GM21381 (cell line): ENCODE data around the gene LTBP3.
"Not testable (repeated sequence)": the region's sequence is repeated elsewhere in the genome, so short reads cannot be mapped to it uniquely, and the experiment has no call there.

Experiments
- ATAC-seq: cut with Tn5 transposase; IDR thresholded peaks from one replicate; pipeline ENCODE4 v1.9.1; 2021; ENCODE audit warnings: mild to moderate bottlenecking, moderate library complexity; ENCODE audit not compliant: unreplicated experiment

LTBP3 gene

GRCh38 chr11:65538232-65538914 lies 19.8 kb downstream of the LTBP3 start:
- ATAC-seq = no peak

GRCh38 chr11:65537620-65538231 lies 20.4 kb downstream of the LTBP3 start:
- no peak for ATAC-seq

GRCh38 chr11:65537296-65537597 lies 20.9 kb downstream of the LTBP3 start:
- no peak for ATAC-seq

- ATAC-seq = no peak
These were observed 21.5 kb downstream of the LTBP3 start for GRCh38 chr11:65536412-65537295.

GRCh38 chr11:65535102-65535501 lies 23.1 kb downstream of the LTBP3 start:
- no peak for ATAC-seq

GRCh38 chr11:65532388-65533064 lies 25.6 kb downstream of the LTBP3 start:
- no peak for ATAC-seq

- ATAC-seq = no peak
These were observed 28.0 kb downstream of the LTBP3 start for GRCh38 chr11:65530157-65530496.

GRCh38 chr11:65529475-65530156 lies 28.5 kb downstream of the LTBP3 start:
- no peak for ATAC-seq

GRCh38 chr11:65528819-65529350 lies 29.3 kb downstream of the LTBP3 start:
- ATAC-seq = no peak

GRCh38 chr11:65526744-65527143 lies 31.4 kb downstream of the LTBP3 start:
- ATAC-seq = no peak

- no peak for ATAC-seq
These were observed 32.3 kb downstream of the LTBP3 start for GRCh38 chr11:65525546-65526480.

GRCh38 chr11:65524741-65525545 lies 33.2 kb downstream of the LTBP3 start, which contains the start of gene SCYL1:
Gene SCYL1 (plus strand): TSS chr11:65525083. CDS start chr11:65525154, 71 bp downstream.
- peak; percentile 49 for ATAC-seq

GRCh38 chr11:65524014-65524740 lies 34.0 kb downstream of the LTBP3 start:
- no peak for ATAC-seq

- ATAC-seq = not testable (repeated sequence)
These were observed 34.6 kb downstream of the LTBP3 start for GRCh38 chr11:65523631-65523968.

- ATAC-seq = not testable (repeated sequence)
These were observed 35.2 kb downstream of the LTBP3 start for GRCh38 chr11:65522718-65523630.

GRCh38 chr11:65521777-65522521 lies 36.2 kb downstream of the LTBP3 start:
- not testable (repeated sequence) for ATAC-seq
